ENCODE results near the gene SIK3.
"Not testable (repeated sequence)": the region's sequence is repeated elsewhere in the genome, so short reads cannot be mapped to it uniquely, and the experiment has no call there.

The SIK3 gene

DNA sequence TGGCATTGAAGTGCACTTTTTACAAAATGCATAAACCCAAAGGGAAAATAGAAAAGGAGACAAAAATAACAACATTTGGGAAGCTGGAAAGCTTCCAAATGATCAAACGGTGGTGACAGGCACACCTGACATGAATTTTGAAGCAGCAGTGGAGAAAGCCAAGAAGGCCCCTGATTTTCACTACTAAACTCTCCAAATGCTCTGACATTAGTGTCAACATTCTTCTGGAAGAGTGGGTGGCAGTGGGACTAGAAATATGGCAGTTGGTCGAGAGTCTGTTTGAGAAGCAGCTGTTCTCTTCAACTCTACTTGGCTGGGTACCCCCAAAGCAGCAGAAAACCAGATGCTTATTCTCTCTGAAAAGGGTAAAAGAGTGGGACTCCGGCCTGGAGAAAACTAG lies 294.2 kb downstream of the SIK3 start:
- DNase-seq (ENCODE audit: low read depth in 2 of 3, low spot score in 2 of 3): no peak

DNA sequence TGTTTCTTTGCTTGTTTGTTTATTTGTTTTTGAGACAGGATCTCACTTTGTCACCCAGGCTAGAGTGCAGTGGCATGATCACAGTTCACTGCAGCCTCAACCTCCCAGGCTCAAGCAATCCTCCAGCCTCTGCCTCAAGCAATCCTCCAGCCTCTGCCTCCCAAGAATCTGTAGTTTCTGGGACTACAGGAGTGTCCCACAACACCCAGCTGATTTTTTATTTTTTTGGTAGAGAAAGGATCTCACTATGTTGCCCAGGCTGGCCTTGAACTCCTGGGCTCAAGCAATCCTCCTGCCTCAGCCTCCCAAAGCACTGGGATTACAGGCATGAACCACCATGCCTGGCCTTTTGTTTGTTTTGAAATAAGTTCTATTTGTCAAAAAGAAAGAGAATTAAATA lies 296.6 kb downstream of the SIK3 start:
- not testable (repeated sequence) for DNase-seq (ENCODE audit: low read depth in 2 of 3, low spot score in 2 of 3)

DNA sequence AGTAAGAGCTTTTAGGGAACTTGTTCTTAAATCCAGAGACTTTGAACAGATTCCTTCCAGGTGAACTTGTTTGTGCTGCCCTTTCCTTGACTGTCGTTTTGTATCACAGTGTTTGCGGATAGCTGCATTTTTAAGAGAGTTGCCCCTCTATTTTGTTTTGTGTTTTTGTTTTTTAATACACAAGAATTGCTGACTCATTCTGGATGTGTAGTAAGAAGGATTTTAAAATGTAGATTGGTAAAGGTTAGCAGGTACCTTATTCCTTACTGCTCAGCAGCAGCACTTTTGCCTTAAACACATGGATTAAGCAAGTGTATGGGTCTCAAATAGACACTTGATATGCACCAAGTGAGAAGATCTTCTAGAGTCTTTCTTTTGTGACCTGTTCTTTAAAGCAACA lies 297.6 kb downstream of the SIK3 start:
- DNase-seq (ENCODE audit: low read depth in 2 of 3, low spot score in 2 of 3): no peak

DNA sequence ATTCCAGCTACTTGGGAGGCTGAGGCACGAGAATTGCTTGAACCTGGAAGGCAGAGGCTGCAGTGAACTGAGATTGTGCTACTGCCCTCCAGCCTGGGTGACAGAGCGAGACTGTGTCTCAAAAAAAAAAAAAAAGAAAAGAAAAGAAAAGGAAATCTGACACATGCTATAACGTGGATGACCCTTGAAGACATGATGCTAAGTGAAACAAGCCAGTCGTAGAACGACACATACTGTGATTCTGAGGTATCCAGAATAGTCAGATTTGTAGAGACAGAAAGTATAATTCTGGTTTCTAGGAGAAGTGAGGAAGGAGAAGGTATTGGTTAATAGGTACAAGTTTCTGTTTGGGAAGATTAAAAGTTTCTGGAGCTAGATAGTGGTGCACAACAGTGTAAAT lies 299.9 kb downstream of the SIK3 start:
- no peak for DNase-seq (ENCODE audit: low read depth in 2 of 3, low spot score in 2 of 3)

DNA sequence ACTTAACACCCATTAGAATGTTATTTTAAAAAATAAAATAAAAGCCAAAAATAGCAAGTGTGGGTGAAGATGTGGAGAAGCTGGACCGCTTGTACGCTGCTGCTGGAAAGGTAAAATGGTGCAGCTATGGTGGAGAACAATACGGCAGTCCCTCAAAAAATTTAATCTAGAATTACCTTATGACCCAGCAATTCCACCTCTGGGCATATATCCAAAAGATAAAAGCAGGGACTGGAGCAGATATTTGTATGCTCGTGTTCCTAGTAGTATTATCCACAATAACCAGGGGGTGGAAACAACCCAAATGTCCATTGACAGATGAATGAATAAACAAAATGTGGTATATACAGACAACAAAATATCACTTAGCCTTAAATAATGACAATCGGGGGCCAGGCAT lies 300.4 kb downstream of the SIK3 start:
- DNase-seq (ENCODE audit: low read depth in 2 of 3, low spot score in 2 of 3): no peak

DNA sequence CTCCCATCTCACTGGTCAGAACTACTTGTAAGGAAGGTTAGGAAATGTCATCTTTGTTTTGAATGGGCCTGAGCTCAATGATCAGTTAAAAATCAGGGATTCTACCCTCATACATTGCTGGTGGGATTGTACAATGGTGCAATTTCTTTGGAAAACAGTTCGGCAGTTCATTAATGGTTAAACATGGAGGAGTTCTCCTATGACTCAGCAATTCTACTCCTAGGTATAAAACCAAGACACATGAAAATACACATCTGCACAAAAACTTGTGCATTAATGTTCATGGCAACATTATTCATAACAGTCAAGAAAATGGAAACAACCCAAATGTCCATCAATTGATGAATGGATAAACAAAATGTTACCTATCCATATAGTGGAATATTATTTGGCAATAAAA lies 301.7 kb downstream of the SIK3 start:
- DNase-seq (ENCODE audit: low read depth in 2 of 3, low spot score in 2 of 3): no peak

DNA sequence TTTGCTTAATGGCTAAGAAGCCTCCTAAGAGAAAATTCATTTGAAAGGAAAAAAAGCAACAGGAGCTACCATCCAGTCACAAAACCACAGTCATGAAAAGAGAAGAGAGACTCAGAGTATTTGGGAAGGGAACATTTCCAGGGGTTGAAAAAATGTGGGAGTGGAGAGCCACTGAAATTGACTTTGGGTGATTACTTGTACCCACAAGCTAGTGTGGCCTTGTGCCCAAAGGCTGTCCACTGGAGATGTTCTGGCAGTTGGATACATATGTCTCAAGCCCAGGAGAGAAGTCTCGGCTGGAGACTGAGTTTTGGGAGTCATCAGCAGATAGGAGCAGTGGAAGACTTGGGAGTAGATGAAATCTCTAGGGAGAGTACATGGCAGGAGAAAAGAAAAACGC lies 303.4 kb downstream of the SIK3 start:
- no peak for DNase-seq (ENCODE audit: low read depth in 2 of 3, low spot score in 2 of 3)

DNA sequence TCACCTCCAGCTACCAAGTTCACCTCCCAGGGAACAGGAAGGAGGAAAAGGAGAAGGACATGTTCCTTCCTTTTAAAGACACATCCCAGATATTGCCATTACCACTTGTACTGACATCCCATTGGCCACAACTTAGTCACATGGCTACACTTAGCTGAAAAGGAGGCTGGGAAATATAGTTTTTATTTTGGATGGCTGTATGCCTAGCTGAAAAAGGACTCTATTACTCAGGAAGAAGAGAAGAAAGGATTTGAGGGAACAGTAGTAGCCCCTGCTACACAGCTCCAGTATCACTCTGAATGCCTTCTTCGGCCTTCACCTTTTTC lies 304.5 kb downstream of the SIK3 start:
- DNase-seq (ENCODE audit: low read depth in 2 of 3, low spot score in 2 of 3): no peak
